ENCODE measurements around the gene ARHGAP44. TPM values are rescaled to one million over a fixed set of nuclear protein-coding genes. Genes with fewer than 3 reads are reported as not detected.
A peak's percentile ranks its signal among the peaks of the same experiment; 100 is the strongest.

The ARHGAP44 gene
- total and polyA plus RNA-seq, 2 of the 13 experiments (the other 11 are each of a cell fraction or from before 2014, with no cell fraction given), result 0.79 to 3.1 TPM

DNA sequence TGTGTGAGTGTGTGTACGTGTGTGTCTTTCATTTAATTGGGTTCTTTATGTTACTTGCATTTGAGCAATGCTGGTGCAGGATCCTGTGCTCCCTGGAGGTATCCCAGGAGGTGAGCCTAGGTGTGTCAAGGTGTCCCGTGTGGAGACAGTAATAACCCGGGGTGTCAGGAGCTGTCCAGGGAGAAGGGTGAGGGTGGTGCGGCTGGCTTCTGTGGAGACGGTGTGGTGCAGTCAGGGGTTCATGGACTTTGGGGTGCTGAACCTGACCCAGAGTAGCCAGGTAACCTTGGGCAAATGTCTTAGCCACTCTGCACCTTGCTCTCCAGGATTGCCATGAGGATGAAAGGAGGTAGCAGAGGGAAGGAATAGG, 235.9 kb downstream of the ARHGAP44 start (continued):
- TF ChIP-seq ETV6 (CRISPR knock-in tag; conservative IDR thresholded peaks at IDR 0.05), result no peak
- TF ChIP-seq, protein P1, sequence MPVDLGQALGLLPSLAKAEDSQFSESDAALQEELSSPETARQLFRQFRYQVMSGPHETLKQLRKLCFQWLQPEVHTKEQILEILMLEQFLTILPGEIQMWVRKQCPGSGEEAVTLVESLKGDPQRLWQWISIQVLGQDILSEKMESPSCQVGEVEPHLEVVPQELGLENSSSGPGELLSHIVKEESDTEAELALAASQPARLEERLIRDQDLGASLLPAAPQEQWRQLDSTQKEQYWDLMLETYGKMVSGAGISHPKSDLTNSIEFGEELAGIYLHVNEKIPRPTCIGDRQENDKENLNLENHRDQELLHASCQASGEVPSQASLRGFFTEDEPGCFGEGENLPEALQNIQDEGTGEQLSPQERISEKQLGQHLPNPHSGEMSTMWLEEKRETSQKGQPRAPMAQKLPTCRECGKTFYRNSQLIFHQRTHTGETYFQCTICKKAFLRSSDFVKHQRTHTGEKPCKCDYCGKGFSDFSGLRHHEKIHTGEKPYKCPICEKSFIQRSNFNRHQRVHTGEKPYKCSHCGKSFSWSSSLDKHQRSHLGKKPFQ (CRISPR knock-in tag; IDR thresholded peaks at IDR 0.05; ENCODE audit: insufficient replicate concordance), result no peak

DNA sequence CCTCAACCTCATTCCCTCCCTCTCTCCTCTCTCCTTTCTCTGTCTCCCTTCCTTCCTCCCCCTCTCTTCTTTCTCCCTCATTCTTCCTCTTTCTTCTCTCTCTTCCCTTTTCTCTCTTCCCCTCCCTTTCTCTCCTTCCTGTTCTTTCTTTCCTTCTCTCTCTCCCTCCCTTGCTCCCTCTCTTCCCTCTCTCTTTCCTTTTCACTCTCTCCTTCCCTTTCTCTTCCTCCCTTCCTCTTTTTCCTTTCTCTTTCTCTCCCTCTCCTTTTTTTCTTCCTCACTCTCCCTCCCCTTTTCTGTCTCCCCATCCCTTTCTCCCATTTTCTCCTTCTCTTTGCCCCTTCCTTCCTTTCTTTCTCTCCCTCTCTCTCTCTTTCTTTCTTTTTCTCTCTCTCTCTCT, 236.4 kb downstream of the ARHGAP44 start:
- no peak overlapping the region for H3K27ac ChIP-seq (ENCODE audit: extremely low read length, insufficient read depth, low read length)
- H3K9me3 ChIP-seq (ENCODE audit: low read length), result no peaks in the 10 kb centered on the region
- H3K36me3 ChIP-seq (replicated peaks in 1 of 2; ENCODE audit: control insufficient read depth in 1 of 2, insufficient read depth in 2 of 2, low read length in 2 of 2), result no peaks in the 10 kb centered on the region
- ChIA-PET CTCF (ENCODE audit: low intra/inter-chr PET ratio, low total read pairs) (no interaction called here), POLR2A (no interaction called here)
- H3K4me2 ChIP-seq (ENCODE audit: low read depth, low read length), result no peak overlapping the region
- in situ Hi-C loops (cut with HindIII; ENCODE audit: extremely low pct_ligation_motif_present, low pct_unique_long_range_greater_than_20kb) (no loop called here), intact Hi-C loops (cut with micrococcal nuclease; ENCODE audit: unreplicated experiment) (no loop called here)
- peaks cover 23% of the 10 kb centered on the region for H3K4me1 ChIP-seq (ENCODE audit: insufficient read depth, low read length)
- ATAC-seq (no peak), FAIRE-seq (no peak), DNase-seq (ENCODE audit: low spot score) (no peak)
- peaks cover 0 to 8% of the 10 kb centered on the region in 2 experiments; a peak in 2 of 5 replicates for H3K27me3 ChIP-seq (ENCODE audit: control insufficient read depth in 1 of 2, insufficient read depth in 2 of 2, low read length in 2 of 2)
- no peak overlapping the region for H2AFZ ChIP-seq (ENCODE audit: low read length)
- H3K79me2 ChIP-seq (ENCODE audit: insufficient read depth, low read length), result no peaks in the 10 kb centered on the region
- no TSS peak for BruUV-seq (replicated peaks)
- no peak for TF ChIP-seq MXD4 (CRISPR knock-in tag; IDR thresholded peaks at IDR 0.05)
- TF ChIP-seq NONO (IDR thresholded peaks at IDR 0.05), result 0 out of 2 replicates have a peak, but pooled peaks have one; percentile 34
- TF ChIP-seq NONO (CRISPR knock-in tag; conservative IDR thresholded peaks at IDR 0.05), result no peak
- no peak overlapping the region for H3K9ac ChIP-seq (ENCODE audit: insufficient read depth, low read depth, low read length)
- H4K20me1 ChIP-seq (ENCODE audit: insufficient read depth, low read length), result no peaks in the 10 kb centered on the region
- no peak overlapping the region for H3K4me3 ChIP-seq (replicated peaks in 1 of 3; ENCODE audit: insufficient read depth in 1 of 3, low read depth in 2 of 3, low read length in 3 of 3)

DNA sequence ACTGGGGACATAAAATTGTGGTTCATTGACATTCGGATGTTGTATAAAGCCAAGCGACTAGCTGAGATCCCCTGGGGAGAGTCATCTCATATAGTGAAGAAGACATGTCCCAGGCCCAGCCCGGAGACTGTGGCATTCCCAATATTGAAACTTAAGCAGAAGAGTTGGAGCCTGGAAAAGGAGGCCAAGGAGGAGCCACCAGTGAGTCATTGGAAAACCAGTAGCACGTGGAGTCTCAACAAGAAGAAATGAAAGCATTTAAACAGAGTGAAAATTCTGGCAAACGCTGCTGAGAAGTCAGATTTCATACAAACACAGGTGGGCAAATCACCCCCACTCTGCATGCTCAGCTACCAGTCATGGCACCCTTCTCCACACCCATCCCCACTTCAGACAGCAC, 237.9 kb downstream of the ARHGAP44 start:
- in situ Hi-C loops (cut with HindIII; ENCODE audit: extremely low pct_ligation_motif_present, low pct_unique_long_range_greater_than_20kb) (no loop called here), intact Hi-C loops (cut with micrococcal nuclease; ENCODE audit: unreplicated experiment) (no loop called here)
- no peak overlapping the region for H3K4me3 ChIP-seq (replicated peaks in 1 of 3; ENCODE audit: insufficient read depth in 1 of 3, low read depth in 2 of 3, low read length in 3 of 3)
- no peaks in the 10 kb centered on the region for H4K20me1 ChIP-seq (ENCODE audit: insufficient read depth, low read length)
- H3K9me3 ChIP-seq (ENCODE audit: low read length), result no peaks in the 10 kb centered on the region
- H3K9ac ChIP-seq (ENCODE audit: insufficient read depth, low read depth, low read length), result no peak overlapping the region
- no peak overlapping the region for H2AFZ ChIP-seq (ENCODE audit: low read length)
- H3K36me3 ChIP-seq (replicated peaks in 1 of 2; ENCODE audit: control insufficient read depth in 1 of 2, insufficient read depth in 2 of 2, low read length in 2 of 2), result no peaks in the 10 kb centered on the region
- peaks cover 0 to 8% of the 10 kb centered on the region in 2 experiments; a peak in 2 of 5 replicates for H3K27me3 ChIP-seq (ENCODE audit: control insufficient read depth in 1 of 2, insufficient read depth in 2 of 2, low read length in 2 of 2)
- no peaks in the 10 kb centered on the region for H3K79me2 ChIP-seq (ENCODE audit: insufficient read depth, low read length)
- ATAC-seq, result no peak
- no peak for FAIRE-seq
- peaks cover 23% of the 10 kb centered on the region for H3K4me1 ChIP-seq (ENCODE audit: insufficient read depth, low read length)
- 7% methylated on average over 3 of the region's 5 CpGs for WGBS (ENCODE audit: low lambda C conversion rate)
- DNase-seq (ENCODE audit: low spot score), result no peak
- no peak overlapping the region for H3K4me2 ChIP-seq (ENCODE audit: low read depth, low read length)
- CTCF ChIA-PET (ENCODE audit: low intra/inter-chr PET ratio, low total read pairs), result no interaction called here
- no TSS peak for BruUV-seq (replicated peaks)
- H3K27ac ChIP-seq (ENCODE audit: extremely low read length, insufficient read depth, low read length), result no peak overlapping the region
- POLR2A ChIA-PET, result no interaction called here
- TF ChIP-seq, protein P2, sequence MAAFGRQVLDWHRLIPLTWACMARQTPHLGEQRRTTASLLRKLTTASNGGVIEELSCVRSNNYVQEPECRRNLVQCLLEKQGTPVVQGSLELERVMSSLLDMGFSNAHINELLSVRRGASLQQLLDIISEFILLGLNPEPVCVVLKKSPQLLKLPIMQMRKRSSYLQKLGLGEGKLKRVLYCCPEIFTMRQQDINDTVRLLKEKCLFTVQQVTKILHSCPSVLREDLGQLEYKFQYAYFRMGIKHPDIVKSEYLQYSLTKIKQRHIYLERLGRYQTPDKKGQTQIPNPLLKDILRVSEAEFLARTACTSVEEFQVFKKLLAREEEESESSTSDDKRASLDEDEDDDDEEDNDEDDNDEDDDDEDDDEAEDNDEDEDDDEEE (CRISPR knock-in tag; IDR thresholded peaks at IDR 0.05), result no peak
- TF ChIP-seq ZNF614 (CRISPR knock-in tag; IDR thresholded peaks at IDR 0.05; ENCODE audit: borderline replicate concordance) (no peak), SNAI1 (CRISPR knock-in tag; IDR thresholded peaks at IDR 0.05; ENCODE audit: borderline replicate concordance) (no peak), ZFX (CRISPR knock-in tag; IDR thresholded peaks at IDR 0.05; ENCODE audit: low read depth) (no peak), PHF5A (CRISPR knock-in tag; IDR thresholded peaks at IDR 0.05; ENCODE audit: low read depth, unreplicated experiment) (no peak)
- TF ChIP-seq, protein P3, sequence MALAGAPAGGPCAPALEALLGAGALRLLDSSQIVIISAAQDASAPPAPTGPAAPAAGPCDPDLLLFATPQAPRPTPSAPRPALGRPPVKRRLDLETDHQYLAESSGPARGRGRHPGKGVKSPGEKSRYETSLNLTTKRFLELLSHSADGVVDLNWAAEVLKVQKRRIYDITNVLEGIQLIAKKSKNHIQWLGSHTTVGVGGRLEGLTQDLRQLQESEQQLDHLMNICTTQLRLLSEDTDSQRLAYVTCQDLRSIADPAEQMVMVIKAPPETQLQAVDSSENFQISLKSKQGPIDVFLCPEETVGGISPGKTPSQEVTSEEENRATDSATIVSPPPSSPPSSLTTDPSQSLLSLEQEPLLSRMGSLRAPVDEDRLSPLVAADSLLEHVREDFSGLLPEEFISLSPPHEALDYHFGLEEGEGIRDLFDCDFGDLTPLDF (CRISPR knock-in tag; IDR thresholded peaks at IDR 0.05), result no peak

Measured in HepG2 (cell line).